Measurements from ENCODE around the gene FKBP10.

The FKBP10 gene

DNA sequence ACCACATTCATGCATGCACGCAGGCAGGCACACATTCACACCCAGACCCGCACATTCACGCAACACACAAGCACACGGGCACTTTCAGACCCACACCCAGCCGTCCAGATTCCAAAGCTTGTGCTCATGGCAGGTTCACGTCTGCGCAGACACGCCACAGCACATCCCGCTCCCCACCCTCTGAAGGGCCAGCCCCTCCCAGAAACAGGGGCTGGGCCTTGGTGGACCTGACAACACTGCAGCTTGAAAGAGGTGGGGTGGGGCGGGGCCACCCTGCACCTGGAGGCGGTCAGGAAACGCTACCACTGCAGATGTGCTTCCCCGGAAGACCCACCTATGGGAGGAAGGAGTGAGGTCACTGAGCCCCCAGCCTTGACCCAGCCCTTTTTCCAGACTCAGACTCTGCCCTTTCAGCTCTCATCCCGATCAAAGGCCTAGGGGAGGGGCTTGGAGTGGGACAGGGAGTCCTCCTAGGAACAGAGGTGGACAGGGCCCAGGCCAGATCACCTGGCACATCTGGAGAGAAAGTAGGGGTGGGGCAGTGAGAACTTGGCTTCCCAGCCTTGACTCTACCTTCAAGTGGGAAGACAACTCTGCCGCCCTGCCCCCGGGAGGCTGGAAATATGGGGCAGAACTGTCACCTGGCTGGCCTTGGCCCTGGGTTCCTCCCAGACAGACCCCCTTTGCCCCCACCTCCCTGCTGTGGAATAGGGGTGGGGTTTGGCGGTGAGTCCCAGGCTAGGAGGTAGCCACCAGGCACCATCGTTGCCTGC, 12.0 kb upstream of the FKBP10 start:
- CTCF ChIA-PET, result interaction anchor here (0.6 to 3.2 kb wide), 15 partner anchors 10 to 105 kb away, joined by 3 to 28 read pairs (median 4); partner anchors contain the start of genes FKBP10, JUP and P3H4
- TF ChIP-seq L3MBTL2 (conservative IDR thresholded peaks at IDR 0.05) (no peak), ARNT (IDR thresholded peaks at IDR 0.05) (no peak), CTBP1 (IDR thresholded peaks at IDR 0.05; ENCODE audit: borderline replicate concordance) (no peak), NFRKB (IDR thresholded peaks at IDR 0.05) (no peak), SP1 (IDR thresholded peaks at IDR 0.05) (no peak), BHLHE40 (IDR thresholded peaks at IDR 0.05; ENCODE audit: borderline replicate concordance) (no peak), FOXK2 (IDR thresholded peaks at IDR 0.05) (no peak), HDGF (IDR thresholded peaks at IDR 0.05; ENCODE audit: borderline replicate concordance) (no peak), TARDBP (IDR thresholded peaks at IDR 0.05) (no peak), SUZ12 (IDR thresholded peaks at IDR 0.05) (no peak), ZNF384 (IDR thresholded peaks at IDR 0.05) (no peak), ELF4 (IDR thresholded peaks at IDR 0.05) (no peak), LEF1 (IDR thresholded peaks at IDR 0.05; ENCODE audit: borderline replicate concordance) (no peak), FOXM1 (IDR thresholded peaks at IDR 0.05; ENCODE audit: borderline replicate concordance) (no peak), FOXA1 (IDR thresholded peaks at IDR 0.05) (no peak)
- TF ChIP-seq, protein P1, sequence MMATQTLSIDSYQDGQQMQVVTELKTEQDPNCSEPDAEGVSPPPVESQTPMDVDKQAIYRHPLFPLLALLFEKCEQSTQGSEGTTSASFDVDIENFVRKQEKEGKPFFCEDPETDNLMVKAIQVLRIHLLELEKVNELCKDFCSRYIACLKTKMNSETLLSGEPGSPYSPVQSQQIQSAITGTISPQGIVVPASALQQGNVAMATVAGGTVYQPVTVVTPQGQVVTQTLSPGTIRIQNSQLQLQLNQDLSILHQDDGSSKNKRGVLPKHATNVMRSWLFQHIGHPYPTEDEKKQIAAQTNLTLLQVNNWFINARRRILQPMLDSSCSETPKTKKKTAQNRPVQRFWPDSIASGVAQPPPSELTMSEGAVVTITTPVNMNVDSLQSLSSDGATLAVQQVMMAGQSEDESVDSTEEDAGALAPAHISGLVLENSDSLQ (IDR thresholded peaks at IDR 0.05), result no peak
- no peak for DNase-seq (ENCODE audit: extremely low spot score)
- POLR2A ChIA-PET, result interaction anchor here (0.7 to 4.3 kb wide), 8 partner anchors 8 to 112 kb away, joined by 4 to 24 read pairs (median 6); partner anchors contain the start of genes EIF1, FKBP10, JUP and KLHL11

DNA sequence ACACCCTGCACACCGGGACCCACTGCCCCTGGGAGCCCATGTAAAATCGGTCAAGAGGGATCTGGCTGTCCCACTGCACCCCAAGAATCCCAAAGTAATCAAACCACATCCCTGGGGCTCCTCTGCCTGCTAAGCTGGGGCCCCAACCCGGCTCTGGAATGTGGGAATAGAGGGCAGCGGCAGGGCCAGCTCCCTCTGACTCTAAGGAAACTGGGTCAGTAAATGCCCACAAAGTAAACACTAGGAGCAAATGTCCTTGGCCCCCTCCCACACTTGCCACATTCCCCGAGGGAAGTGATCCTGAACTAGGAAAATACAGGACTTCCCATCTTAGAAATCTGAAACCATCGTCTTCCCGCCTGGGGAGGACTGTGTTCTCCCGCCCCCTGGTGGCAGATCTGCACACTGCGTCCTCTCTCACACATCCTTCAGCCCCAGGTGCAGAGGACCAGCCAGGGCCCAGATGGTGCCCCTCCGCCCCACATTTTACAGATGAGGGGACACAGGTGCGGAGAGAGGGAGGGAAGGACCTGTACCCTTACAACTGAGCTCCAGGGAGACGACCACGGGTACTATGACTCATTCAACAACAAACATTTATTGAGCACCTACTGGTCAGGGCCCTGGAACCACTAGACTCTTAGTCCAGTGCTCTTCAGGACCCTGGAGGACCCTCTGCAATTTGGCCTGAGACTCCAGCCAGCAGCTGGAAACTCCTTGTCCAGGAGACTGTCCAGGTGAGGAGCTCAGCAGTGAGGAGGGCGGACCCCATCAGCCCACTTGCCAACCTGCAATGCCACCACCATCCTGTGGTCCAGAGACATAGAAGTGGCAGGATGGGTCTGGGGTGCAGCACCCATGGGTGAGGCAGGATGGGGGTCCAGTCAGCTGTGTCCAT, 11.2 kb upstream of the FKBP10 start:
- ChIA-PET CTCF (interaction anchor here (0.6 to 3.2 kb wide), 19 partner anchors 10 to 112 kb away, joined by 3 to 28 read pairs (median 4); partner anchors contain the start of genes FKBP10, JUP and P3H4), POLR2A (interaction anchor here (0.6 to 4.3 kb wide), 7 partner anchors 8 to 156 kb away, joined by 3 to 24 read pairs (median 6); partner anchors contain the start of genes FKBP10, JUP, KLHL11 and P3H4)
- no peak for TF ChIP-seq NFRKB (IDR thresholded peaks at IDR 0.05)
- TF ChIP-seq L3MBTL2 (conservative IDR thresholded peaks at IDR 0.05), result 0 out of 2 replicates have a peak, but pooled peaks have one; percentile 22
- TF ChIP-seq FOXM1 (IDR thresholded peaks at IDR 0.05; ENCODE audit: borderline replicate concordance), result 0 out of 2 replicates have a peak, but pooled peaks have one; percentile 37
- TF ChIP-seq ELF4 (IDR thresholded peaks at IDR 0.05), result no peak
- TF ChIP-seq HDGF (IDR thresholded peaks at IDR 0.05; ENCODE audit: borderline replicate concordance), result 0 out of 2 replicates have a peak, but pooled peaks have one; percentile 95
- peak; percentile 88 for DNase-seq (ENCODE audit: extremely low spot score)

DNA sequence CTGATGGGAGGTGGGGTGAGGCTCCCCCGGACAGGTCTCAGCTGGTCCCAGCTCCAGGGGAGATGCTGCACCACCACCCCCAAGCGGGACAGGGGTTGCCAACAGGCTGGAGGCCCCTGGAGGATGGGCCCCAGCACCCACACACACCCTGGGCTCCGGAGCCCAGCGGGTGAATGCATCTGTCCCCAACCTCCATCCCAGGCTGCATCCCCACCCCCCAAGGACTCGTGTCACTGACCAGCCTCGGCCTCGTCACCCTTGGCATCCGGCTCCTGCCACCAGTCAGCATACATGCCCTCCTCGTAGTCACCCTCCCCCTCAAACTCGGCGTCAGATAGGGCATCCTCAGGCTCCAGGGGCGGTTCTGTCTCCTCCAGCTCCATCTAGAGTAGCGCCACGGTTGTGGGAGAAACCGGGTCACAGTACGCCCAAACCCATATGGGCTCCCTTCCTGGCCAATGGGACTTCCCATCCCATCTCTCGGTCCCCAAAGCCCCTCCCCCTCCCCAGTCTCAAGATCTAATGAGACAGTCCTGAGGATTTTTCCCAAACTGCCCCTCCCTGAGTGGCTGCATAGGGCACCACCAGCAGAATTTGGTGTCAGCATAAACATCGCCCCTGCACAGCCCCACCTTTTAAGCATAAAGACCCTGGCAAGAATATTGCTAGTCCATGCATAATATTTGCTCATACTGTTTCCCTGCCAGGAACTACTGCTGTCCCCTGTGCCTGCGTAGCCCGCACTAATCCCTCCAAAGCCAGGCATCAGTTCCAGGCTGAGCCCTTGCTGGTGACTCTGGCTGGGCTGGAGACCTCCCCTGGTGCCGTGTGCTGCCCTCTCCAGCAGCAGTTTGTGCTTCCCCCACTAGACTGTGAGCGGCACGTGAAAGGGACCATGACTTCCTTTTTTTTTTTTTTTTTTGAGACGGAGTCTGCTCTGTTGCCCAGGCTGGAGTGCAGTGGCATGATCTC, 9.5 kb upstream of the FKBP10 start:
- no peak for DNase-seq (ENCODE audit: extremely low spot score)
- TF ChIP-seq L3MBTL2 (conservative IDR thresholded peaks at IDR 0.05) (no peak), HDGF (IDR thresholded peaks at IDR 0.05; ENCODE audit: borderline replicate concordance) (no peak), SUZ12 (IDR thresholded peaks at IDR 0.05) (no peak), SP1 (IDR thresholded peaks at IDR 0.05) (no peak), BHLHE40 (IDR thresholded peaks at IDR 0.05; ENCODE audit: borderline replicate concordance) (no peak), ELF4 (IDR thresholded peaks at IDR 0.05) (no peak), CTBP1 (IDR thresholded peaks at IDR 0.05; ENCODE audit: borderline replicate concordance) (no peak), FOXM1 (IDR thresholded peaks at IDR 0.05; ENCODE audit: borderline replicate concordance) (no peak), LEF1 (IDR thresholded peaks at IDR 0.05; ENCODE audit: borderline replicate concordance) (no peak), FOXK2 (IDR thresholded peaks at IDR 0.05) (no peak), NFRKB (IDR thresholded peaks at IDR 0.05) (no peak), FOXA1 (IDR thresholded peaks at IDR 0.05) (no peak), ARNT (IDR thresholded peaks at IDR 0.05) (no peak), ZNF384 (IDR thresholded peaks at IDR 0.05) (no peak; the same call in 1 of the 2 replicates), TARDBP (IDR thresholded peaks at IDR 0.05) (no peak)
- TF ChIP-seq, protein P1 (IDR thresholded peaks at IDR 0.05), result no peak
- ChIA-PET CTCF (interaction anchor here (1.6 kb wide), 1 partner anchor 66 kb away, joined by 14 read pairs; no protein-coding TSS in a partner anchor), POLR2A (interaction anchor here (0.7 kb wide), 1 partner anchor 60 kb away, joined by 3 read pairs; no protein-coding TSS in a partner anchor)

DNA sequence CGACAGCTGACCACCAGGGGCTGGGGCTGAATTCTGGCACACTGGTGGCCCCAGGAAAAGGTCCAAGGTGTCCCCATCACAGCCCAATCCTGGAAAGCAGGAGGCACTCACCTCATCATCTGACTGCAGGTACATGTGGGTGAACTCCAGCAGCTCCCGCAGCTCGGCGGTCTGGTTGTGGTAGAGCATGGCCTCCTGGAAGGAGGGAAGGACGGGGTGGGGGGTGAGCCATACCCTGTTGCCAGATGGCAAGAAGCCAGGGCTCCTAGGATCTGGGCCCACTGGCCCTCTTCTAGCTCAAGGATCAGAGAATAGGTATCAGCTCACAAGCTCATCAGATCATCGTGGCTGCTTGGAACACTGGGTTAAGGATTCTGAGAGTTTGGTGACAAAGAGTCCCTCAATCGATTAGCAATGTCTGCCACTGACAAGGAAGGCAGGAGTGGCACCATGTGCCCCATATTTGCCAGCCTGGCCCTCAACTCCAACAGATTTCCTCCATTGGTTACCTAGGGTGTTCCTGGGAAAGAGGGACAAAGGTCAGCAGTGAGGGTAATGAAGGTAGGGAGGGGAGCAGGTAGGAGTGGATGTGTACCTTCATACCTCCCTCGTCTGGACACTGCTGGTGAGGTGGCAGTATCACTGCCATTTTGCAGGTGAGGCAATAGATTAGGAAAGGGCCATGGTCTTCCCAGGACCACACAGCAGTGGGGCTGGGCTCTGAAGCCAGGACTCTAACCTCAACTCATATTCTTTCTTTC, 5.9 kb upstream of the FKBP10 start:
- CTCF ChIA-PET, result interaction anchor here (1.2 to 1.3 kb wide), 2 partner anchors 69 to 82 kb away, joined by 3 to 4 read pairs; no protein-coding TSS in a partner anchor
- no peak for TF ChIP-seq LEF1 (IDR thresholded peaks at IDR 0.05; ENCODE audit: borderline replicate concordance)
- no peak for TF ChIP-seq SP1 (IDR thresholded peaks at IDR 0.05)
- TF ChIP-seq, protein P1 (IDR thresholded peaks at IDR 0.05), result no peak
- TF ChIP-seq FOXA1 (IDR thresholded peaks at IDR 0.05), result no peak
- TF ChIP-seq CTBP1 (IDR thresholded peaks at IDR 0.05; ENCODE audit: borderline replicate concordance), result no peak
- no peak for TF ChIP-seq TARDBP (IDR thresholded peaks at IDR 0.05)
- DNase-seq (ENCODE audit: extremely low spot score), result no peak
- POLR2A ChIA-PET, result interaction anchor here (0.9 to 3.0 kb wide), 4 partner anchors 21 to 117 kb away, joined by 3 to 11 read pairs (median 4); partner anchors contain the start of gene JUP

Data from HEK293T (cell line).